SK-N-SH treated with all-trans-retinoic acid at 6 μM for 48 hours (cell line): ENCODE data around the gene PCDH12.

Experiments
- ATAC-seq: fragments of 200-7000 bp; cut with Tn5 transposase; 3 replicates; pipeline ENCODE4 v1.9.1; 2020; ENCODE audit warnings: mild to moderate bottlenecking, moderate library complexity
- ARNTL ChIP-seq: fragments of 450-650 bp; formaldehyde crosslinking; IDR thresholded peaks from 2 replicates; pipeline ENCODE4 v1.5.0; 2020; ENCODE audit warnings: low read depth, mild to moderate bottlenecking, moderate library complexity, borderline replicate concordance
- BACH2 ChIP-seq: fragments of 250-450 bp; sonication (Bioruptor Pico); IDR thresholded peaks from 2 replicates; pipeline ENCODE4 v1.9.0; 2021; ENCODE audit warnings: mild to moderate bottlenecking, borderline replicate concordance
- CSDC2 ChIP-seq: fragments of 250-450 bp; sonication (Bioruptor Pico); IDR thresholded peaks from 2 replicates; pipeline ENCODE4 v1.5.0; 2020; ENCODE audit warnings: mild to moderate bottlenecking, moderate library complexity
- GLIS3 ChIP-seq: fragments of 250-450 bp; sonication (Bioruptor Pico); IDR thresholded peaks from 2 replicates; pipeline ENCODE4 v1.5.0; 2020; ENCODE audit warnings: mild to moderate bottlenecking, moderate library complexity
- OSR1 ChIP-seq: fragments of 250-450 bp; sonication (Bioruptor Pico); IDR thresholded peaks from 2 replicates; pipeline ENCODE4 v1.8.0; 2022; ENCODE audit warnings: moderate library complexity, mild to moderate bottlenecking, inconsistent platforms
- PPARA ChIP-seq: fragments of 250-450 bp; sonication (Bioruptor Pico); IDR thresholded peaks from 2 replicates; pipeline ENCODE4 v1.5.0; 2020; ENCODE audit warnings: mild to moderate bottlenecking, borderline replicate concordance
- RARB ChIP-seq: fragments of 250-450 bp; sonication (Bioruptor Pico); IDR thresholded peaks from 2 replicates; pipeline ENCODE4 v1.8.0; 2021; ENCODE audit warnings: mild to moderate bottlenecking, moderate library complexity
- TCF4 ChIP-seq: fragments of 250-450 bp; sonication (Bioruptor Pico); IDR thresholded peaks from 2 replicates; pipeline ENCODE4 v1.8.0; 2021; ENCODE audit warnings: mild to moderate bottlenecking, moderate library complexity, borderline replicate concordance
- TOX ChIP-seq: fragments of 250-450 bp; sonication (Bioruptor Pico); IDR thresholded peaks from 2 replicates; pipeline ENCODE4 v1.8.0; 2021; ENCODE audit warnings: mild to moderate bottlenecking, moderate library complexity, borderline replicate concordance
- ZFP3 ChIP-seq: fragments of 250-450 bp; sonication (Bioruptor Pico); IDR thresholded peaks from 2 replicates; pipeline ENCODE4 v1.5.0; 2020; ENCODE audit warnings: mild to moderate bottlenecking, moderate library complexity
- ZFP30 ChIP-seq: fragments of 450-650 bp; formaldehyde crosslinking; IDR thresholded peaks from 2 replicates; pipeline ENCODE4 v1.5.0; 2022; ENCODE audit warnings: mild to moderate bottlenecking, moderate library complexity
- ZNF565 ChIP-seq: fragments of 450-650 bp; formaldehyde crosslinking; conservative IDR thresholded peaks from 2 replicates; pipeline ENCODE4 v1.5.0; 2020; ENCODE audit warnings: low read depth, mild to moderate bottlenecking, moderate library complexity
- ZNF70 ChIP-seq: fragments of 450-650 bp; formaldehyde crosslinking; IDR thresholded peaks from 2 replicates; pipeline ENCODE4 v1.5.0; 2020; ENCODE audit warnings: mild to moderate bottlenecking, moderate library complexity
- ZNF8 ChIP-seq: fragments of 450-650 bp; formaldehyde crosslinking; IDR thresholded peaks from 2 replicates; pipeline ENCODE4 v1.5.0; 2020; ENCODE audit warnings: mild to moderate bottlenecking, moderate library complexity
- TF ChIP-seq, protein P1 (sequence below): fragments of 250-450 bp; sonication (Bioruptor Pico); IDR thresholded peaks from 2 replicates; pipeline ENCODE4 v1.8.0; 2021; ENCODE audit warnings: low read depth, mild to moderate bottlenecking, moderate library complexity, borderline replicate concordance
- TF ChIP-seq, protein P2 (sequence below): fragments of 250-450 bp; sonication (Bioruptor Pico); IDR thresholded peaks from 2 replicates; pipeline ENCODE4 v1.8.0; 2020; ENCODE audit warnings: mild to moderate bottlenecking, moderate library complexity, borderline replicate concordance
- TF ChIP-seq, protein P3 (sequence below): fragments of 250-450 bp; sonication (Bioruptor Pico); IDR thresholded peaks from 2 replicates; pipeline ENCODE4 v1.5.1; 2020; ENCODE audit warnings: low read depth, mild to moderate bottlenecking, moderate library complexity
- TF ChIP-seq, protein P4 (sequence below): fragments of 250-450 bp; sonication (Bioruptor Pico); IDR thresholded peaks from 2 replicates; pipeline ENCODE4 v1.5.1; 2021; ENCODE audit warnings: mild to moderate bottlenecking, moderate library complexity

The PCDH12 gene

DNA sequence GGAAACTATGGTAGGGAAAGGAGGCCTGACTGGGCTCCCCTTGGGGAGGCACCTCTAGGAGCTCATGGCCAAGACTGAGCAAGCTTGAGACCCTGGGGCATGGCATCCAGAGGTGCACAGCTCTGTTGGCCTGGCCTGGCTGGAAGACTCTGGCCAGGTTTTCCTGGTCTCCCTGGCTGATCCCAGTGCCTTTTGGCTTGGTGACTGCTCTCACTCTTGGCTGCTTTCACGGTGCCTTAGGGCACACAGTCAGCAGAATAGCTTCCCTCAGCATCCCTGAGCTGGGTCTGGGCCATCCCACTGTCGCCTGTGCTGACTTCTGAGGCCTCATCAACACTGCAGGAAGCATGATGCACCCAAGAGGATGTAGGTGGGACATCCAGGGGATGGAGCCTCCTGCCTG is 47.7 kb downstream of the PCDH12 start:
- no peak for ATAC-seq
- no peak for TF ChIP-seq BACH2 (CRISPR knock-in tag)
- TF ChIP-seq, protein P1, sequence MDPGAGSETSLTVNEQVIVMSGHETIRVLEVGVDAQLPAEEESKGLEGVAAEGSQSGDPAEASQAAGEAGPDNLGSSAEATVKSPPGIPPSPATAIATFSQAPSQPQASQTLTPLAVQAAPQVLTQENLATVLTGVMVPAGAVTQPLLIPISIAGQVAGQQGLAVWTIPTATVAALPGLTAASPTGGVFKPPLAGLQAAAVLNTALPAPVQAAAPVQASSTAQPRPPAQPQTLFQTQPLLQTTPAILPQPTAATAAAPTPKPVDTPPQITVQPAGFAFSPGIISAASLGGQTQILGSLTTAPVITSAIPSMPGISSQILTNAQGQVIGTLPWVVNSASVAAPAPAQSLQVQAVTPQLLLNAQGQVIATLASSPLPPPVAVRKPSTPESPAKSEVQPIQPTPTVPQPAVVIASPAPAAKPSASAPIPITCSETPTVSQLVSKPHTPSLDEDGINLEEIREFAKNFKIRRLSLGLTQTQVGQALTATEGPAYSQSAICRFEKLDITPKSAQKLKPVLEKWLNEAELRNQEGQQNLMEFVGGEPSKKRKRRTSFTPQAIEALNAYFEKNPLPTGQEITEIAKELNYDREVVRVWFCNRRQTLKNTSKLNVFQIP (CRISPR knock-in tag) = no peak
- TF ChIP-seq, protein P2, sequence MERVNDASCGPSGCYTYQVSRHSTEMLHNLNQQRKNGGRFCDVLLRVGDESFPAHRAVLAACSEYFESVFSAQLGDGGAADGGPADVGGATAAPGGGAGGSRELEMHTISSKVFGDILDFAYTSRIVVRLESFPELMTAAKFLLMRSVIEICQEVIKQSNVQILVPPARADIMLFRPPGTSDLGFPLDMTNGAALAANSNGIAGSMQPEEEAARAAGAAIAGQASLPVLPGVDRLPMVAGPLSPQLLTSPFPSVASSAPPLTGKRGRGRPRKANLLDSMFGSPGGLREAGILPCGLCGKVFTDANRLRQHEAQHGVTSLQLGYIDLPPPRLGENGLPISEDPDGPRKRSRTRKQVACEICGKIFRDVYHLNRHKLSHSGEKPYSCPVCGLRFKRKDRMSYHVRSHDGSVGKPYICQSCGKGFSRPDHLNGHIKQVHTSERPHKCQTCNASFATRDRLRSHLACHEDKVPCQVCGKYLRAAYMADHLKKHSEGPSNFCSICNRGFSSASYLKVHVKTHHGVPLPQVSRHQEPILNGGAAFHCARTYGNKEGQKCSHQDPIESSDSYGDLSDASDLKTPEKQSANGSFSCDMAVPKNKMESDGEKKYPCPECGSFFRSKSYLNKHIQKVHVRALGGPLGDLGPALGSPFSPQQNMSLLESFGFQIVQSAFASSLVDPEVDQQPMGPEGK (CRISPR knock-in tag) = no peak
- no peak for TF ChIP-seq ARNTL (CRISPR knock-in tag)
- no peak for TF ChIP-seq TOX
- TF ChIP-seq ZNF8 (CRISPR knock-in tag) = no peak
- no peak for TF ChIP-seq CSDC2 (CRISPR knock-in tag)
- no peak for TF ChIP-seq ZNF70 (CRISPR knock-in tag)
- no peak for TF ChIP-seq ZFP3
- TF ChIP-seq RARB (CRISPR knock-in tag) = no peak
- no peak for TF ChIP-seq GLIS3 (CRISPR knock-in tag)

DNA sequence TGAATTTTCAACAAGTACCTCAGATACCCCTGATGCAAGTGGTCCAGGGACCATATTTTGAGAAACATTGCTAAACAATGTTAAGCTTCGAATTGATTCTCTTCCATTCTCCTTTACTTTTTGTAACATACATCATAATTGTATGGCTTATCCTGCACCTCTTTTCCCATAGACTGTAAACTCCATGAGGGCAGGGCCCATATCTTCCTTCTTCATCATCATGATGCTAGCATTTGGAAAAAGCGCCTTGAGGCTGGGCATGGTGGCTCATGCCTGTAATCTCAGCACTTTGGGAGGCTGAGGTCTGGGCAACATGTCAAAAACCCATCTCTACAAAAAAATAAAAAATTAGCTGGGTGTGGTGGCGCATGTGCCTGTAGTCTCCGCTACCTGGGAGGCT is 48.8 kb downstream of the PCDH12 start:
- TF ChIP-seq, protein P1 (CRISPR knock-in tag) = no peak
- TF ChIP-seq, all 23 proteins: peak for 0
- ATAC-seq = no peak

DNA sequence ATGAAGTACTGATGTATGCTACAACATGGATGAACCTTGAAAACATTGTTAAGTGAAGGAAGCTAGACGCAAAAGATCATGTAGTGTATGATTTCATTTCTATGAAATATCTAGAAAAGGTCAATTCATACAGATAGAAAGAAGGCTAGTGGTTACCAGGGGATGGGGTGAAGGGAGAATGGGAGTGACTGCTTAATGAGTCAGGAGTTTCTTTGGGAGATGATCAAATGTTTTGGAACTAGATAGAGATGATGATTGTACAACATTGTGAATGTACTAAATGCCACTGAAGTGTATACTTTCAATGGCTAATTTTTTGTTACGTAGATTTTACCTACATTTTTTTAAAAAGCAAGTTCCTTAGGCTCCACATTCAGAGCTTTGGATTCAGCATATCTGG is 49.2 kb downstream of the PCDH12 start:
- TF ChIP-seq TCF4 (CRISPR knock-in tag) (no peak), OSR1 (no peak), ZNF565 (CRISPR knock-in tag) (no peak), BACH2 (CRISPR knock-in tag) (no peak), ZFP30 (CRISPR knock-in tag) (no peak), TOX (no peak)
- TF ChIP-seq, protein P3, sequence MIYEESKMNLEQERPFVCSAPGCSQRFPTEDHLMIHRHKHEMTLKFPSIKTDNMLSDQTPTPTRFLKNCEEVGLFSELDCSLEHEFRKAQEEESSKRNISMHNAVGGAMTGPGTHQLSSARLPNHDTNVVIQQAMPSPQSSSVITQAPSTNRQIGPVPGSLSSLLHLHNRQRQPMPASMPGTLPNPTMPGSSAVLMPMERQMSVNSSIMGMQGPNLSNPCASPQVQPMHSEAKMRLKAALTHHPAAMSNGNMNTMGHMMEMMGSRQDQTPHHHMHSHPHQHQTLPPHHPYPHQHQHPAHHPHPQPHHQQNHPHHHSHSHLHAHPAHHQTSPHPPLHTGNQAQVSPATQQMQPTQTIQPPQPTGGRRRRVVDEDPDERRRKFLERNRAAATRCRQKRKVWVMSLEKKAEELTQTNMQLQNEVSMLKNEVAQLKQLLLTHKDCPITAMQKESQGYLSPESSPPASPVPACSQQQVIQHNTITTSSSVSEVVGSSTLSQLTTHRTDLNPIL (CRISPR knock-in tag) = no peak
- TF ChIP-seq, protein P1 (CRISPR knock-in tag) = no peak
- TF ChIP-seq, protein P4, sequence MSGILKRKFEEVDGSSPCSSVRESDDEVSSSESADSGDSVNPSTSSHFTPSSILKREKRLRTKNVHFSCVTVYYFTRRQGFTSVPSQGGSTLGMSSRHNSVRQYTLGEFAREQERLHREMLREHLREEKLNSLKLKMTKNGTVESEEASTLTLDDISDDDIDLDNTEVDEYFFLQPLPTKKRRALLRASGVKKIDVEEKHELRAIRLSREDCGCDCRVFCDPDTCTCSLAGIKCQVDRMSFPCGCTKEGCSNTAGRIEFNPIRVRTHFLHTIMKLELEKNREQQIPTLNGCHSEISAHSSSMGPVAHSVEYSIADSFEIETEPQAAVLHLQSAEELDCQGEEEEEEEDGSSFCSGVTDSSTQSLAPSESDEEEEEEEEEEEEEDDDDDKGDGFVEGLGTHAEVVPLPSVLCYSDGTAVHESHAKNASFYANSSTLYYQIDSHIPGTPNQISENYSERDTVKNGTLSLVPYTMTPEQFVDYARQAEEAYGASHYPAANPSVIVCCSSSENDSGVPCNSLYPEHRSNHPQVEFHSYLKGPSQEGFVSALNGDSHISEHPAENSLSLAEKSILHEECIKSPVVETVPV (CRISPR knock-in tag) = no peak
- no peak for ATAC-seq

DNA sequence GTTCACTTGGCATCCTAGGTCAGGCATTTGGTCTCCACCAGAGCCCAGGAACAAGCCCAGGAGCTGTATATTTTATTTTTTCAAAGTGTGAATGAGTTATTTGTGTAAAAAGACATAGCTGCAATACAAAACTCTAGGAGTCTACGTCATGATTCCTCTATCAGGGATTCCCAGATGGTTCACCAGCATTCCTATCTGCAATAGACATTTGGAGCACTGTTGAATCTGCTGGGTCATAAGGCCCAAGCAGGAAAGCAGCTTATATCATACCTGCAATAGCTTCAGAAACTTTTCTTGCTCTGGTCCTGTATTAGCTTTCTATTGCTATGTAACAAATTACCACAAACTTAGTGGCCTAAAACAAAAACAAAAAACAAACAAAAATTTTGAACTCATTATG is 51.0 kb downstream of the PCDH12 start:
- ATAC-seq = no peak
- no peak for TF ChIP-seq PPARA
- no peak for TF ChIP-seq OSR1
- TF ChIP-seq ZNF70 (CRISPR knock-in tag) = no peak
- no peak for TF ChIP-seq BACH2 (CRISPR knock-in tag)
- TF ChIP-seq ZFP3 = no peak
- TF ChIP-seq, protein P2 (CRISPR knock-in tag) = no peak
